ENCODE data around the gene PPOX.

PPOX gene

DNA sequence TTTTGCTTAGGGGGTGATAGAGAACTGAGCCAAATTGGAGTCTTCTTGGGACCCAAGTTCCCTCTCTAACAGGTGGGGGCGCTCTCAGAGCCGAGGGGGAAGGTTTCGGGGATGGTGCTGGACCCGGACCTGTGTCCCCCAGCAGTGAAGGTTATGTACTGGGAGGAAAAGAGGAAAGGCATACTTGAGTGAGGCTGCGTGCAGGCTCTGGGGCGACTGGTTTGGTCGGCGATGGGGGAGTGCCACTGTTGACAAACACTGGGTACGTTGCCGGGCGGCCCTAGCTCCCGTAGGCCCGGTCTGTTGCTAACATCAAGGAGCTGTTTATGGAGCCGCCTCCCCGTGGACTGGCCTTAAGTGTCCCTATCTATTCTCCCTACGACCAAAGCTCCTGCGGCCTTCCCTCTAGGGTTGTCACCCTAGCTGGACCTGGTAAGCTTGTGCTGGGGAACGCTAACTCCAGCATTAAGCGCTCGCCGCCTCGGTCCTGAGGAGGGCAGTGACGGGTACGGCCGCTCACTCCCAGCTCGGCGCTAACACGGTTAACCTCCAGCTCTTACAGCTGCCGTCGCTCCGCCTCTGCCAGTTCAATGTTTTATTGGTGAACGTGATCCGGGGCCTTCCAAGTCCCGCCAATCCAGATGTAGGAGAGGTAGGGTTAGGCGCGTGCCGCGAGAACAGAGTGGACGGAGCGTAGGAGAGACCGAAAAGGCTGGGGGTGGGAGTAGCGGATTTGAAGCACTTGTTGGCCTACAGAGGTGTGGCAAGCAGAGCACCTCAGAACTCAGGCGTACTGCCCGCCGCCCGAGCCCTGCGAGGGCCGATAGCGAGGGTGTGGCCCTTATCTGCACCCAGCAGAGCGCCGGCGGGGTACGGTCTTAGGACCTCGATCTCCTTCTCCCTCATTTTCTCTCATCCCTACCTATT is at the start of gene PPOX:
Gene PPOX, plus strand, starts transcription at position 685 of the 927 bp plus-strand sequence. CDS start 422 bp downstream, outside the sequence.
- Histone ChIP-seq H3K4me3 (ENCODE audit: low read depth in 1 of 2, low read length in 1 of 2) (peak within 1 kb of the TSS; percentile 75 to 84), H3K9me3 (no peaks in the 10 kb centered on the region), H3K36me3 (peaks cover 28% of the 10 kb centered on the region)

DNA sequence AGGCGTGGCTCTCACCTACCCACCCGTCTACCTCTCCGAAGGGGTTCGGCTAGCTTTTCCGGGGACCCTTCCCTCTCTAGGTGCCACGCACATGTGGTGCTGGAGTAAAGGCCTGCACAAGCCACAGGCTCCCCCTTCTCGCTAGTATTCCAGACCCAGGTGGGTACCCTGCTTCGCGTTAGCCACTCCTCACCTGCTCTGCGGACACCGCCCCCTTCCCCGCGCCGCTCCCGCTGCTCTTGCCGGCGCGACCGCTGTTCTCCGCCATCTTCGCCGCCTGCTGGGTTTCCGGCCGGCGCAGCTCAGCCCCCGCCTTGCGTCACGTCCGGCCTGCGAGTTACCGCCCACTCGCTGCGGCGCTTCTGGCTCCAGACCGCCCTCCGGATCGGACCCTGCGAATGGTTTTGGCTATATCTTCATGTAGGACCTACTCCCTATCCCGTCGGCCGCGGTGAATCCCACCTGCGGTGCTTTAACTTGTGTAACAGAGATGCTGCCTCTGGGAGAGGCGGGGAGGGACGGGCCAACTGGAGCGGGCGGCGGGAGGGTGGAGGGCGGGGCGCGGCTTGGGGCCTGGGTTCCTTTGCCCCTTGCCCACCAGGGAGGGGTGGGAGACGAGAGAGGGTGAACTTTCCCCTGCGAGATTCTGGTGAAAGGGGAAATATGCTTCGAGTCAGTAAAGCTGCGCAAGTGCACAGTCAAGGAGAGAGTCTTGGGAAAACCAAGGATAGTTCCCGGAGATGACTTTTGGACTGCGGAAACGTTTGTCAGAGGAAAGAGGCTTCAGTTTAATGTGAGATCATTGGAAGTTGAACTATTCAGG is 48.3 kb upstream of the PPOX start, which contains the start of the genes NIT1 and PFDN2:
Gene NIT1, plus strand, starts transcription at position 347 of the 823 bp plus-strand sequence. Its CDS starts 72 bp downstream, at position 419.
Gene PFDN2, minus strand, starts transcription at position 279 of the 823 bp plus-strand sequence. Its CDS starts 11 bp downstream, at position 268.
- Histone ChIP-seq H3K9me3 (no peaks in the 10 kb centered on the region), H3K4me1 (ENCODE audit: control insufficient read depth in 1 of 2, insufficient read depth in 1 of 2, low read depth in 1 of 2, low read length in 1 of 2) (peaks cover 50 to 54% of the 10 kb centered on the region in 2 experiments), H3K27me3 (no peaks in the 10 kb centered on the region), H3K36me3 (peaks cover 37% of the 10 kb centered on the region), H3K4me3 (ENCODE audit: low read depth in 1 of 2, low read length in 1 of 2) (peak within 1 kb of the TSS; percentile 86 to 95), H3K27ac (peak within 1 kb of the TSS; percentile 91)
- TF ChIP-seq, protein P1, sequence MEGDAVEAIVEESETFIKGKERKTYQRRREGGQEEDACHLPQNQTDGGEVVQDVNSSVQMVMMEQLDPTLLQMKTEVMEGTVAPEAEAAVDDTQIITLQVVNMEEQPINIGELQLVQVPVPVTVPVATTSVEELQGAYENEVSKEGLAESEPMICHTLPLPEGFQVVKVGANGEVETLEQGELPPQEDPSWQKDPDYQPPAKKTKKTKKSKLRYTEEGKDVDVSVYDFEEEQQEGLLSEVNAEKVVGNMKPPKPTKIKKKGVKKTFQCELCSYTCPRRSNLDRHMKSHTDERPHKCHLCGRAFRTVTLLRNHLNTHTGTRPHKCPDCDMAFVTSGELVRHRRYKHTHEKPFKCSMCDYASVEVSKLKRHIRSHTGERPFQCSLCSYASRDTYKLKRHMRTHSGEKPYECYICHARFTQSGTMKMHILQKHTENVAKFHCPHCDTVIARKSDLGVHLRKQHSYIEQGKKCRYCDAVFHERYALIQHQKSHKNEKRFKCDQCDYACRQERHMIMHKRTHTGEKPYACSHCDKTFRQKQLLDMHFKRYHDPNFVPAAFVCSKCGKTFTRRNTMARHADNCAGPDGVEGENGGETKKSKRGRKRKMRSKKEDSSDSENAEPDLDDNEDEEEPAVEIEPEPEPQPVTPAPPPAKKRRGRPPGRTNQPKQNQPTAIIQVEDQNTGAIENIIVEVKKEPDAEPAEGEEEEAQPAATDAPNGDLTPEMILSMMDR (IDR thresholded peaks at IDR 0.05), result peak; percentile 53

More for the DNA sequence above, at the start of gene PPOX:
- no peaks in the 10 kb centered on the region for H3K27me3 ChIP-seq
- TF ChIP-seq, protein P1 (IDR thresholded peaks at IDR 0.05), result peak; percentile 59
- H3K27ac ChIP-seq, result peak within 1 kb of the TSS; percentile 94
- H3K4me1 ChIP-seq (ENCODE audit: control insufficient read depth in 1 of 2, insufficient read depth in 1 of 2, low read depth in 1 of 2, low read length in 1 of 2), result peaks cover 21 to 27% of the 10 kb centered on the region in 2 experiments

DNA sequence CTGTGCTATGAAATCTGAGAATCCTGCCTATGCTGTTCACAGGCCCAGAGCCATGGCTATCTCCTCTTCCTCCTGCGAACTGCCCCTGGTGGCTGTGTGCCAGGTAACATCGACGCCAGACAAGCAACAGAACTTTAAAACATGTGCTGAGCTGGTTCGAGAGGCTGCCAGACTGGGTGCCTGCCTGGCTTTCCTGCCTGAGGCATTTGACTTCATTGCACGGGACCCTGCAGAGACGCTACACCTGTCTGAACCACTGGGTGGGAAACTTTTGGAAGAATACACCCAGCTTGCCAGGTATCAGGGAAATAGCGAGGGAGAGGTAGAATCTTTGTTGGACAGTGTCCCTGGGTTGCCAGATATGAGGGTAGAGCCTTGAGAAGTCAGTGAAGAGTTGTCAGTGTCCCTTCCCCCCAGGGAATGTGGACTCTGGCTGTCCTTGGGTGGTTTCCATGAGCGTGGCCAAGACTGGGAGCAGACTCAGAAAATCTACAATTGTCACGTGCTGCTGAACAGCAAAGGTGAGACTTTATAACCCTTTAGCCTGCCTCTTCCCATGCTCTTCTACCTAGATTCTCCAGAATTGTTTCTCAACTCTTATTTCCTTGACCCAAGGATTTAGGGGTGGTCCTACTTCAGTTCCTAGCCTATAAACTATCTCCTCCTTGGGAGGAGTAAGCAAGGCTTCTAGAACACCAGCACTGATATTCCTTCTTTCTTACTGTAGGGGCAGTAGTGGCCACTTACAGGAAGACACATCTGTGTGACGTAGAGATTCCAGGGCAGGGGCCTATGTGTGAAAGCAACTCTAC is 46.9 kb upstream of the PPOX start:
- Histone ChIP-seq H3K4me3 (ENCODE audit: low read depth in 1 of 2, low read length in 1 of 2) (peak overlapping the region; percentile 86 to 95), H3K27ac (peak overlapping the region; percentile 91), H3K27me3 (no peaks in the 10 kb centered on the region), H3K36me3 (peaks cover 50% of the 10 kb centered on the region), H3K9me3 (no peaks in the 10 kb centered on the region), H3K4me1 (ENCODE audit: control insufficient read depth in 1 of 2, insufficient read depth in 1 of 2, low read depth in 1 of 2, low read length in 1 of 2) (peaks cover 50 to 54% of the 10 kb centered on the region in 2 experiments)
- TF ChIP-seq, protein P1 (IDR thresholded peaks at IDR 0.05), result peak; percentile 42

DNA sequence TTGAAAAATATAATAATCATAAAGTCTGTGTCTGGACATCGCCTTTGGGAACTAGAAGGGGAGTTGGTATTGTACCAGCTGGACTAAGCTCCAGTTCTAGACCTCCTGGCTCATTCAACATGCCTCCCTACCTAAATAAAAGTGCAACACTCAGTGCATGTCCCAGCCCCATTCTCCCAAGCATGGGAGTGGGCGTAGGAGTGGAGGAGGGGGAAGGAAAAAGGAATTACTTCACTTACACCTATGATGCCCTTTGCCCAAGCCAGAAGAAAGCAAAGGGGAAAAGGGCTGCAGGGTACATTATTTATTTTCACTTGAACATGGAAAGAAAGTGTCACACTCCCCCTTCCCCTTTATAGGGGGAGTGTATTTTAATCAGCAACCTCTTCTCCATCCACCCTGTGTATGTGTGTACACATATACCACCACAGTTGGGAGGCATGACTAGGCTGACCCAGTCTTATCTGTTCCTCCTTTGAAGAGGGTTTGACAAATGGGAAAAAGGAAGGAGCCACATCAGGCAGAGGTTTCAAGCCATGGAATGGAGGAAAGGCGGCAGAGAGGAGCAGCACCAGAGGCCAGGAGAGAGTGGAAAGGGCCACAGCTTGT is 45.1 kb upstream of the PPOX start:
- no peaks in the 10 kb centered on the region for H3K9me3 ChIP-seq
- peaks cover 50 to 54% of the 10 kb centered on the region in 2 experiments for H3K4me1 ChIP-seq (ENCODE audit: control insufficient read depth in 1 of 2, insufficient read depth in 1 of 2, low read depth in 1 of 2, low read length in 1 of 2)
- TF ChIP-seq, protein P1 (IDR thresholded peaks at IDR 0.05), result no peak
- no peaks in the 10 kb centered on the region for H3K27me3 ChIP-seq
- H3K27ac ChIP-seq, result peak overlapping the region; percentile 91
- peaks cover 68% of the 10 kb centered on the region for H3K36me3 ChIP-seq
- peak overlapping the region in 1 of 2 experiments; percentile 18 for H3K4me3 ChIP-seq (ENCODE audit: low read depth in 1 of 2, low read length in 1 of 2)

Measured in neutrophil (primary cell).